Suprapubic skin (tissue), 4 donors: Measurements from ENCODE around the gene RPL36.

Experiments
- CTCF ChIP-seq, 2 donors: fragments of 200-600 bp in 1 of 2; fragments of 450-650 bp in 1 of 2; sonication (generic) in 1 of 2; IDR thresholded peaks; one replicate each; pipeline ENCODE4 v1.5.1; 2016 to 2019; ENCODE audit warnings: antibody characterized with exemption in 2 of 2, mild to moderate bottlenecking in 1 of 2, moderate library complexity in 1 of 2
- EP300 ChIP-seq: sonication (generic); formaldehyde crosslinking; IDR thresholded peaks from one replicate; pipeline ENCODE4 v1.6.1; 2017; ENCODE audit warnings: antibody characterized with exemption
- POLR2A ChIP-seq, 2 donors: fragments of 450-650 bp; IDR thresholded peaks; one replicate each; pipeline ENCODE4 v1.6.1; 2017; ENCODE audit warnings: antibody characterized with exemption in 2 of 2, mild to moderate bottlenecking in 2 of 2, moderate library complexity in 2 of 2
- POLR2AphosphoS5 ChIP-seq, 3 donors: sonication (generic); formaldehyde crosslinking; IDR thresholded peaks; one replicate each; pipeline ENCODE4 v1.6.1; 2017; ENCODE audit warnings: antibody characterized with exemption in 3 of 3

DNA sequence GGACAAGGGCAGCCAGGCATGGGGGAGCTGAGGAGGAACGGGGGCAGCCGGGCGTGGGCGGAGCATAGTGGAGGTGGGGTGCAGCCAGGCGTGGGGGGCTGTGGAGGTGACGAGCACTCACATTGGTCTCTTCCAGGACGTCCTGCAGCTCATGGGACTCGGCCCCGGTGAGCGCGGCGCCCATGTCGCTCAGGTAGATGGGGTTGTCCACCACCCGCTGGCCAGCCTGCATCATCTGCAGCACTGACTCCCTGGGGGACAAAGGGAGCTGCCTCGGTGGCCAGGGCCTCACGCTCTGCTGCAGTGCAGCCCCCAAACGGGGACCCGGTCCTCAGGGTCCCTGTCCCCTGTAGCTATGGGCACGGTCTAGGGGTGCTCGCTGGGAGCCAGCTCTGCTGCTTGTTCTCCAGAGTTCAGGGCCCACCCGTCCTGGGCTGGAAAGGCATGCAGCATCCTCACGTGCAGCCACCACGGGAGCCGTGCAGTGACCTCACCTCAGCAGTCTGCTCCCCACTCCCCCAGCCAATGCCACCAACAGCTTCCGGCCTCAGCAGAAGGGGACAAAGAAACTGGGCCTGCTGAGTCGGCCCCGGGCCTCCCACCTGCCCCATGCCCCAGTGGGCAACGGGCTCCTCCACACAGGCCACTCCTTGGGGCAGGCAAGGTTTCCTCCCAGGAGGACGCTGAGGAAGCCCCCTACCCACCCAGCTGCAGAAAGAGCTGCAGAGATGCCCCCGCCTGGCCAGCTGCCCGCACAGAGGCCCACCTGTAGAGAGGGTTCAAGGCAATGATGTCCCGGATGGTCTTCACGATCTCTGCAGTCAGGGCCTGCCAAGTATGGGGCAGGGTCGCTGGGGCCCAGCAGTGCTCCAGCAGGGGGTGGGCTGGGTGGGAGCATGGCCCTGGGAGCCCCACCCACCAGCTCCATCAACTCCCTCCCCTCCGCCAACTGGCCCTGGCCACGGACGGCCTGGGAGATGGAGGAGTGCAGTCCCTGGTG lies 17.8 kb downstream of the RPL36 start:
- TF ChIP-seq CTCF (IDR thresholded peaks at IDR 0.05) (no peak), POLR2A (IDR thresholded peaks at IDR 0.05) (no peak), EP300 (no peak), POLR2AphosphoS5 (IDR thresholded peaks at IDR 0.05) (no peak)
